HG02588 (cell line): ENCODE measurements around the gene DENND1C.
"Not testable (repeated sequence)": the region's sequence is repeated elsewhere in the genome, so short reads cannot be mapped to it uniquely, and the experiment has no call there.

Experiments used
- ATAC-seq: cut with Tn5 transposase; IDR thresholded peaks from one replicate; pipeline ENCODE4 v1.9.1; 2021; ENCODE audit warnings: mild to moderate bottlenecking, moderate library complexity; ENCODE audit not compliant: unreplicated experiment

The DENND1C gene

GRCh38 chr19:6508028-6508771 is 26.6 kb upstream of the DENND1C start:
- not testable (repeated sequence) for ATAC-seq

GRCh38 chr19:6503407-6504201 is 22.0 kb upstream of the DENND1C start:
- no peak for ATAC-seq

GRCh38 chr19:6501740-6502648 is 20.4 kb upstream of the DENND1C start, which contains the start of gene TUBB4A:
TUBB4A (minus strand) TSS chr19:6502309; CDS start chr19:6502212, 97 bp downstream.
- no peak for ATAC-seq

GRCh38 chr19:6500837-6501739 is 19.5 kb upstream of the DENND1C start:
- ATAC-seq, result no peak

GRCh38 chr19:6499052-6499790 is 17.6 kb upstream of the DENND1C start:
- ATAC-seq, result no peak

- no peak for ATAC-seq
Observed at GRCh38 chr19:6498294-6499036, 16.9 kb upstream of the DENND1C start.

- no peak for ATAC-seq
Observed at GRCh38 chr19:6495947-6496346, 14.4 kb upstream of the DENND1C start.

GRCh38 chr19:6494438-6495036 is 12.9 kb upstream of the DENND1C start:
- no peak for ATAC-seq

- ATAC-seq, result no peak
Observed at GRCh38 chr19:6491802-6492592, 10.4 kb upstream of the DENND1C start.

GRCh38 chr19:6490134-6490533 is 8.5 kb upstream of the DENND1C start:
- ATAC-seq, result no peak

- ATAC-seq, result no peak
Observed at GRCh38 chr19:6489278-6490061, 7.9 kb upstream of the DENND1C start.

- ATAC-seq, result no peak
Observed at GRCh38 chr19:6484831-6485230, 3.2 kb upstream of the DENND1C start.

GRCh38 chr19:6484230-6484629 is 2.6 kb upstream of the DENND1C start:
- ATAC-seq, result no peak

- ATAC-seq, result no peak
Observed at GRCh38 chr19:6483235-6483634, 1.6 kb upstream of the DENND1C start.

- ATAC-seq, result no peak
Observed at GRCh38 chr19:6482343-6482686, 728 bp upstream of the DENND1C start.

- ATAC-seq, result peak; percentile 17
Observed at GRCh38 chr19:6480848-6481415, 655 bp downstream of the DENND1C start.
